Activated CD4-positive, alpha-beta T cell treated with anti-CD3 and anti-CD28 coated beads, Interleukin-2, amount 50 U/mL, for 16 hours (primary cell): Measurements from ENCODE around the gene VSTM2B.
"Not testable (repeated sequence)": the region's sequence is repeated elsewhere in the genome, so short reads cannot be mapped to it uniquely, and the experiment has no call there.

Experiments used
- DNase-seq: peaks from one replicate; pipeline ENCODE4 v3.0.0-alpha.2; 2020

Gene VSTM2B

GRCh38 chr19:29532097-29532496 is 6.3 kb downstream of the VSTM2B start:
- DNase-seq, result no peak

- DNase-seq, result no peak
These were observed 7.2 kb downstream of the VSTM2B start for GRCh38 chr19:29532956-29533355.

- DNase-seq, result no peak
These were observed 8.1 kb downstream of the VSTM2B start for GRCh38 chr19:29533578-29534544.

GRCh38 chr19:29535214-29535831 is 9.5 kb downstream of the VSTM2B start:
- DNase-seq, result no peak

GRCh38 chr19:29535984-29536508 is 10.3 kb downstream of the VSTM2B start:
- DNase-seq, result no peak

- DNase-seq, result no peak
These were observed 11.4 kb downstream of the VSTM2B start for GRCh38 chr19:29537181-29537580.

- DNase-seq, result no peak
These were observed 11.8 kb downstream of the VSTM2B start for GRCh38 chr19:29537601-29538000.

- no peak for DNase-seq
These were observed 12.4 kb downstream of the VSTM2B start for GRCh38 chr19:29538146-29538545.

- DNase-seq, result no peak
These were observed 12.9 kb downstream of the VSTM2B start for GRCh38 chr19:29538651-29539050.

GRCh38 chr19:29539131-29539530 is 13.3 kb downstream of the VSTM2B start:
- DNase-seq, result no peak

- DNase-seq, result no peak
These were observed 13.9 kb downstream of the VSTM2B start for GRCh38 chr19:29539670-29540069.

- DNase-seq, result no peak
These were observed 14.3 kb downstream of the VSTM2B start for GRCh38 chr19:29540114-29540513.

- no peak for DNase-seq
These were observed 15.9 kb downstream of the VSTM2B start for GRCh38 chr19:29541473-29542253.

- DNase-seq, result no peak
These were observed 16.5 kb downstream of the VSTM2B start for GRCh38 chr19:29542327-29542726.

GRCh38 chr19:29542776-29543175 is 17.0 kb downstream of the VSTM2B start:
- no peak for DNase-seq

GRCh38 chr19:29543381-29543780 is 17.6 kb downstream of the VSTM2B start:
- DNase-seq, result no peak

- no peak for DNase-seq
These were observed 19.0 kb downstream of the VSTM2B start for GRCh38 chr19:29544656-29545360.

- not testable (repeated sequence) for DNase-seq
These were observed 19.7 kb downstream of the VSTM2B start for GRCh38 chr19:29545447-29545846.

- DNase-seq, result no peak
These were observed 20.2 kb downstream of the VSTM2B start for GRCh38 chr19:29545866-29546582.

GRCh38 chr19:29546583-29547190 is 20.9 kb downstream of the VSTM2B start:
- no peak for DNase-seq

GRCh38 chr19:29547361-29547960 is 21.7 kb downstream of the VSTM2B start:
- no peak for DNase-seq
